ENCODE measurements around the gene RP9.

Gene RP9

GRCh38 chr7:33065981-33066380, 43.2 kb downstream of the RP9 start:
- Mint-ChIP-seq H3K4me1 (peaks cover 8 to 16% of the 10 kb centered on the region in 2 donors), H3K36me3 (peaks cover 9 to 11% of the 10 kb centered on the region in 2 donors), H3K27ac (peak overlapping the region; percentile 16), H3K9me3 (peaks cover 17 to 19% of the 10 kb centered on the region in 2 donors), H3K27me3 (no peaks in the 10 kb centered on the region), H3K4me3 (no peak overlapping the region)
- no peak for ATAC-seq (replicated peaks)
- DNase-seq = no peak

DNA sequence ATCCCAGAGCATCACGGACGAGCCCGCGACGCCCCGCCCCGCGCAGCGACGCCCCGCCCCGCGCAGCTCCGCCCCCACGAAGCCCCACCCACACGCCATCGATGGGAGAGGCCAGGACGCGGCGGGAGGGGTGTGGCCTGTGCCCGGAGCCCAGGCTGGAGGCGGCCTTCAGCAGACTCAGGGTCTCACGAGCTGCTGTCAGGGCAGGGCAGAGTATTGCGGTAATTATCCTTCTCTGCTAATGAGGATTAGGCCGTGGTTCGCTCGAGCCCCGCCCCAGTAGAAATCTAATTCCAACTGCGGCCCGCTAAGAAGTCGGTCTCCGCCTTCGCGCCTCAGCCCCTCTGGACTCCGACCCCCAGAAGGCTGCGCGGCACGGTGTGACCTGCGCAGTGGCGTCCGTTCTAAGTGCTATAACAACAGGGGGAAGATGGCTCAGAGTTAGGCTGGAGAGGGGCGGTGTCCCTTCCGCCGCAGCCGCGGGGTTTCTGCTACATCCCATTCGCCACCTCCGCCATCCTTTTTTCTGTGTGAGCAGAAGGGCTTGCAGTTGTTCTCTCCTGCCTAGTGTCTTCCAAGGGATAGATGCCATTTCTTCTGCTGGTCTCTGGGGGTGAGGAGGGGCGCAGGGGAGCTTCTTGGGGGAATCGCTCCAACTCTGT, 46.3 kb downstream of the RP9 start:
- DNase-seq = peak; percentile 88
- ATAC-seq (replicated peaks) = peak; percentile 93
- Mint-ChIP-seq H3K4me1 (peaks cover 17 to 42% of the 10 kb centered on the region in 2 donors), H3K4me3 (peak overlapping the region; percentile 98), H3K27ac (peak overlapping the region; percentile 94), H3K27me3 (no peaks in the 10 kb centered on the region), H3K36me3 (peaks cover 18 to 23% of the 10 kb centered on the region in 2 donors), H3K9me3 (peaks cover 7 to 14% of the 10 kb centered on the region in 2 donors)

GRCh38 chr7:33062023-33062781, 47.0 kb downstream of the RP9 start, which contains the start of gene NT5C3A:
Gene NT5C3A (minus strand): TSS chr7:33062776. CDS start chr7:33062705, 71 bp downstream.
- Mint-ChIP-seq H3K4me3 (peak within 1 kb of the TSS; percentile 98), H3K27ac (peak within 1 kb of the TSS; percentile 94), H3K9me3 (peaks cover 7 to 14% of the 10 kb centered on the region in 2 donors), H3K27me3 (no peaks in the 10 kb centered on the region), H3K36me3 (peaks cover 18 to 28% of the 10 kb centered on the region in 2 donors), H3K4me1 (peaks cover 20 to 45% of the 10 kb centered on the region in 2 donors)
- ATAC-seq (replicated peaks) = peak; percentile 4
- DNase-seq = no peak

DNA sequence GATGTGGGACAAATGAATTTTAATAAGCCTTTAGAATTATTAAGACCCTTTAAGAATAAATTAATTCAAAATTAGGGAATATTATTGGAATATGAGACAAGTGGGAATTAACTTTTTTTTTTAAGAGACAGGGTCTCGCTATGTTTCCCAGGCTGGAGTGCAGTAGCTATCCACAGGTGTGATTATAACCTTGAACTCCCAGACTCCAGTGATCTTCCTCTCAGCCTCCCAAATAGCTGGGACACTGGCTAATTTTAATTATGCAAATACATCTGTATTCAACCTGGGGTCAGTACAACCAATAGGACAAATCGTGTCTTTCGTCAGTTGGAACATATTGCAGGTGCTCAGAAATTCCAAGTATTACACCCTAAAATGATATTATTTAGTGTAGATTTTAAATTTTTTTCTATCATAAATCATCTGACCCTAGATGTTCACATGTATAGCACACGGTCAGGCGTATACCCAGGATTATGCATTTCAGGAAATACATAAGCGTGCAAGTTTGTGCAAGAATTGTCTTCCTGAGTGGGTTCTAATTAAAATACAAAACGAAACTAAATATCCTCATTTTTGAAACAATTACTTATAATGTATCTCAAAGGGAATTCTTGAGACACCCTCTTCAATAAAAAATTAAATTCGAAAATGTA, 47.8 kb downstream of the RP9 start:
- DNase-seq (no peak), ATAC-seq (replicated peaks) (no peak)
- peaks cover 18 to 33% of the 10 kb centered on the region in 2 donors for H3K36me3 Mint-ChIP-seq
- peak overlapping the region; percentile 88 for H3K27ac Mint-ChIP-seq
- H3K4me3 Mint-ChIP-seq = peak overlapping the region; percentile 98
- H3K9me3 Mint-ChIP-seq = peaks cover 6 to 12% of the 10 kb centered on the region in 2 donors
- no peaks in the 10 kb centered on the region for H3K27me3 Mint-ChIP-seq
- peaks cover 23 to 45% of the 10 kb centered on the region in 2 donors for H3K4me1 Mint-ChIP-seq

GRCh38 chr7:33059635-33060034, 49.6 kb downstream of the RP9 start:
- no peak overlapping the region for H3K4me3 Mint-ChIP-seq

DNA sequence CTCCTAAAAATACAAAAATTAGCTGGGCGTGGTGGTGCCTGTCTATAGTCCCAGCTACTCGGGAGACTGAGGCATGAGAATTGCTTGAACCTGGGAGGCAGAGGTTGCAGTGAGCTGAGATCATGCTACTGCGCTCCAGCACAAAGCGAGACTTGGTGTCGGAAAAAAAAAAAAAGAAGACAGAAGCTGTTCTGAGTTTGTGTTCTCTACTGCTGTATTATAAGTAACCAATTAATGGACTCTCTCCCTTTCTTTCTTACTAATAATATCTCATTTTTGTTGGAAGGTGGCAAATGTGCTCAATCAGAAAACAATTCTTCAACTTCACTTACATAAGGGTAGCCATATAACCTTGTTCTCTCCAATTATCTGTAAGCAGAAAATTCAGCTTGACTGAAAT, 54.0 kb downstream of the RP9 start:
- H3K4me1 Mint-ChIP-seq = peaks cover 29 to 68% of the 10 kb centered on the region in 2 donors
- no peak overlapping the region for H3K4me3 Mint-ChIP-seq
- H3K36me3 Mint-ChIP-seq = peaks cover 12 to 36% of the 10 kb centered on the region in 2 donors
- ATAC-seq (replicated peaks) (no peak), DNase-seq (no peak)
- no peaks in the 10 kb centered on the region for H3K27me3 Mint-ChIP-seq
- no peak overlapping the region for H3K27ac Mint-ChIP-seq
- H3K9me3 Mint-ChIP-seq = peaks cover 0 to 2% of the 10 kb centered on the region in 2 donors

More at GRCh38 chr7:33059635-33060034, 49.6 kb downstream of the RP9 start:
- Mint-ChIP-seq H3K36me3 (peaks cover 14 to 37% of the 10 kb centered on the region in 2 donors), H3K4me1 (peaks cover 27 to 50% of the 10 kb centered on the region in 2 donors), H3K9me3 (peaks cover 0 to 2% of the 10 kb centered on the region in 2 donors), H3K27me3 (no peaks in the 10 kb centered on the region), H3K27ac (no peak overlapping the region)
- DNase-seq = no peak
- no peak for ATAC-seq (replicated peaks)

DNA sequence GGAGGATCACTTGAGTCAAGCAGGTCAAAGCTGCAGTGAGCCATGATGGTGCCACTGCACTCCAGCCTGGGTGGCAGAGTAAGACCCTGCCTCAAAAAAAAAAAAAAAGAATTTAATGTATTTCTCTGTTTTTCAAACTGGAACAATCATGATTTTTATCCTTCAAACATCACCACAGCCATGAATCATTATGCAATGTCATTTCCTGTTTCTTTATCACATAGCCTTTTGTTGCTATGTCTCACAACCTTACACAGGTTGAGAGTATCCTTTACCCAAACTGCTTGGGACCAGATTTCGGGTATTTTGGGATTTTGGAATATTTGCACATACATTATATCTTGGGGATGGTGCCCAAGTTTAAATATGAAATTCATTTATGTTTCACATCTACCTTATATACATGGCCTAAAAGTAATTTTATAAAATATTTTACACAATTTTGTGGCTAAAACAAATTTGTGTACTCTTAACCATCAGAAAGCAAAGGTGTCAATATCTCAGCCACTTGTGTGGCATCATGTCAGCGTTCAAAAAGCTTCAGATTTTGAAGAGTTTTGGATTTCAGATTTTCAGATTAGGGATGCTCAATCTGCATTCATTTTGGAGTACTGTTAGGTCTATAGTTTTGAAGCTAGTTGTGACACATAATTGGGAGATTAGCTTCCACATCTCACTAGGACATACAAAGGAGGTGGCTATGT, 54.8 kb downstream of the RP9 start:
- H3K27me3 Mint-ChIP-seq = no peaks in the 10 kb centered on the region
- no peak overlapping the region for H3K27ac Mint-ChIP-seq
- H3K9me3 Mint-ChIP-seq = peaks cover 0 to 2% of the 10 kb centered on the region in 2 donors
- H3K36me3 Mint-ChIP-seq = peaks cover 7 to 33% of the 10 kb centered on the region in 2 donors
- peak; percentile 39 to 46 for ATAC-seq (replicated peaks)
- DNase-seq = no peak
- peaks cover 27 to 68% of the 10 kb centered on the region in 2 donors for H3K4me1 Mint-ChIP-seq
- no peak overlapping the region for H3K4me3 Mint-ChIP-seq

DNA sequence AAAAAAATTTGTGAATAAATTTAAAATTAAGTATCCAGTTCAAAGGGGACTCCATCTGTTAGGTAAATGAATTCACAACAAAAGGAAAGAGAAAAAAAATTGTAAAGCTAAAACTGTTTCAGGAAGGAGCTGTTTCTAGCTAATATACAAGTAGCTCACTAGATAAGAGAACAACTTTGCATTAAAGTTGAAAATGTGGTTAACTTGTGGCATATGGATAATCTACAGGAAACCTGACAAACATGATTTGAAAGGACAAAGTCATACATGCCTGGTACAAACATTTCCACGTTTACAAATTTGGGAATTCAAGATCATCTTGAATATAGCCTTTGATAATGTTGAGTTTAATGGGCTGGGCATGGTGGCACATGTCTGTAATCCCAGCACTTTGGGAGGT, 55.5 kb downstream of the RP9 start:
- no peak for ATAC-seq (replicated peaks)
- H3K4me1 Mint-ChIP-seq = peaks cover 25 to 66% of the 10 kb centered on the region in 2 donors

DNA sequence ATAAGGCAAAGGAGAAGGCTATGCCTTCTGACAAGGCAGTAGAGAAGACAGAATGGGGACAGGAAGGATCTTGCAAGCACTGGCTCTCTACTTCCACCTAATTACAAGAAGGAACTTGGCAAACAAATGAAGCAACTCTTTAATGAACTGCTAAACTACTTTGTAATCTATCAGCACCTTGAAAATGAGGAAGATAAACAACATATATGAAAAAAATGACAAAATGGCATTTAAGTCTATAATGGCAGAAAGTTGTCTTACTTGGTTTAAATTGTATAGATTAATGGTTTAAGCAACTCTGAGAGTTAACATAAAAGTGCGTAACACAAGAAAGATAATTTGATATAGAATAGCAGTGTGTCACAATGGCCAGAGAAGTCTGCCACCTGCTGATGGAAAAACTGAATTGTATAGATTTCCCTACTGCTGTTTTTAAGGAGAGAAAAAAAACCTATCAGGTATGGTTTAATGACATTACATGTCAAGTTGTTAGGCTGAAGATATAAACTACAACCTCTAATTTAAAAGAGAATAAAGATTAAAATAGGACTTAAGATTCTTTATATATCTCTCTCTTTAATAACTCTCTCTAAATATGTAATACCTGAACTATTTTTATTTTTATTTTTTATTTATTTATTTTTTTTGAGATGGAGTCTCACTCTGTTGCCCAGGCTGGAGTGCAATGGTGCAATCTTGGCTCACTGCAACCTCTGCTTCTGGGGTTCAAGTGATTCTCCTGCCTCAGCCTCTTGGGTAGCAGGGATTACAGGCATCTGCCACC, 58.5 kb downstream of the RP9 start:
- no peaks in the 10 kb centered on the region for H3K27me3 Mint-ChIP-seq
- H3K4me3 Mint-ChIP-seq = peak overlapping the region in 1 of 2 donors; percentile 30
- H3K9me3 Mint-ChIP-seq = no peaks in the 10 kb centered on the region
- ATAC-seq (replicated peaks) = peak; percentile 46 to 62
- no peak for DNase-seq
- peaks cover 4 to 12% of the 10 kb centered on the region in 2 donors for H3K36me3 Mint-ChIP-seq
- peak overlapping the region; percentile 20 for H3K27ac Mint-ChIP-seq
- H3K4me1 Mint-ChIP-seq = peaks cover 17 to 59% of the 10 kb centered on the region in 2 donors

More for the DNA sequence above, 55.5 kb downstream of the RP9 start:
- Mint-ChIP-seq H3K9me3 (peaks cover 0 to 1% of the 10 kb centered on the region in 2 donors), H3K36me3 (peaks cover 5 to 31% of the 10 kb centered on the region in 2 donors), H3K4me3 (no peak overlapping the region), H3K27ac (peak overlapping the region; percentile 14), H3K27me3 (no peaks in the 10 kb centered on the region)
- DNase-seq = no peak

GRCh38 chr7:33048704-33049103, 60.5 kb downstream of the RP9 start:
- Mint-ChIP-seq H3K4me1 (peaks cover 21 to 57% of the 10 kb centered on the region in 2 donors), H3K36me3 (peaks cover 2 to 8% of the 10 kb centered on the region in 2 donors), H3K9me3 (no peaks in the 10 kb centered on the region)

DNA sequence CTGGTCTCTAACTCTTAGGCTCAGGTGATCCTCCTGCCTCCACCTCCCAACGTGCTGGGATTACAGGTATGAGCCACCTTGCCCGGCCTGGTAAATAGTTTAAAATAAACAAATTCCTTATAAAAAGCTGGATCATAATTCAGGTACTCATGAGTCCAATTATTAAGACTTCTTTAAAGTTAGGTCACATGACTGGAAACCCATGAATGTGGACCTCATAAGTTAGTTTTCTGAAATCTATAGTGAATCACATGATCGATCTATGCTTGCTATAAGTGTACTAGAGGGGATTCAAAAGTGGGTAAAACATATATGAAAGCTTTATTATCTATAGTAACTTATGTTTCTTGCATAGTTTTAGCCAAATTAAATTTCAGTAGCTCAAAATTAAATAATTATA, 60.9 kb downstream of the RP9 start:
- H3K9me3 Mint-ChIP-seq = no peaks in the 10 kb centered on the region
- no peaks in the 10 kb centered on the region for H3K27me3 Mint-ChIP-seq
- H3K4me3 Mint-ChIP-seq = no peak overlapping the region
- H3K27ac Mint-ChIP-seq = no peak overlapping the region
- H3K4me1 Mint-ChIP-seq = peaks cover 25 to 60% of the 10 kb centered on the region in 2 donors
- DNase-seq = no peak
- no peak for ATAC-seq (replicated peaks)
- peaks cover 2 to 8% of the 10 kb centered on the region in 2 donors for H3K36me3 Mint-ChIP-seq

More at GRCh38 chr7:33048704-33049103, 60.5 kb downstream of the RP9 start:
- Mint-ChIP-seq H3K4me3 (no peak overlapping the region), H3K27me3 (no peaks in the 10 kb centered on the region), H3K27ac (no peak overlapping the region)
- no peak for ATAC-seq (replicated peaks)
- DNase-seq = no peak

GRCh38 chr7:33044986-33045385, 64.2 kb downstream of the RP9 start:
- peaks cover 17 to 47% of the 10 kb centered on the region in 2 donors for H3K4me1 Mint-ChIP-seq
- H3K36me3 Mint-ChIP-seq = peaks cover 2 to 5% of the 10 kb centered on the region in 2 donors
- H3K27me3 Mint-ChIP-seq = no peaks in the 10 kb centered on the region
- ATAC-seq (replicated peaks) (peak; percentile 48 to 65), DNase-seq (no peak)
- no peak overlapping the region for H3K4me3 Mint-ChIP-seq
- H3K9me3 Mint-ChIP-seq = no peaks in the 10 kb centered on the region
- H3K27ac Mint-ChIP-seq = no peak overlapping the region

Measured in stimulated activated naive B cell treated with anti-CD40 and anti-IgM and Interleukin-4, amounts not matched to agents 10 μg/mL and 1 μg/mL and 100 μg/mL, for 72 hours (primary cell).